ENCODE measurements around the gene KLHL29.

Gene KLHL29

DNA sequence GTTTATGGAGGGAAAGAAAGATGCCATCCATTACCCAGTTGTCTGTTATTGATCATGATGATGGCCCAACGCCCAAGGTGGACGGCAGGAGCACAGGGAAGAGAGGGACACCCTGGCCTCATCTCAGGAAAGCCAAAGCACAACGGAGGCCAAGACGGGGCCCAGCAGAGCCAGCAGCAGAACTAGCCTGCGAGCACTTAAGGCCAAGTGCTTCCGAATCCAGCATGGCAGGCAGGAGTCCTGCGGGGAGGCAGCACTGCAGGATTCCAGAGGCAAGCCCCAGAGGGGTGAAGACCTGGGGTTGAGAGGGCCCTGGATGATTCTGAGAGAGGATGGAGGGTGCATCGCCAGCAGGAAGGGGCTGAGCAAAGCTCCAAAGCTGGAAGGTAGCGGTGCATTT is 28.3 kb upstream of the KLHL29 start:
- H3K4me3 Mint-ChIP-seq, result no peak overlapping the region
- H3K27ac Mint-ChIP-seq, result no peak overlapping the region
- H3K4me1 Mint-ChIP-seq, result peaks cover 0 to 4% of the 10 kb centered on the region in 2 donors
- no peak for ATAC-seq (replicated peaks)
- DNase-seq, result no peak
- H3K27me3 Mint-ChIP-seq, result peaks cover 43 to 65% of the 10 kb centered on the region in 2 donors
- no peaks in the 10 kb centered on the region for H3K36me3 Mint-ChIP-seq
- no peaks in the 10 kb centered on the region for H3K9me3 Mint-ChIP-seq

DNA sequence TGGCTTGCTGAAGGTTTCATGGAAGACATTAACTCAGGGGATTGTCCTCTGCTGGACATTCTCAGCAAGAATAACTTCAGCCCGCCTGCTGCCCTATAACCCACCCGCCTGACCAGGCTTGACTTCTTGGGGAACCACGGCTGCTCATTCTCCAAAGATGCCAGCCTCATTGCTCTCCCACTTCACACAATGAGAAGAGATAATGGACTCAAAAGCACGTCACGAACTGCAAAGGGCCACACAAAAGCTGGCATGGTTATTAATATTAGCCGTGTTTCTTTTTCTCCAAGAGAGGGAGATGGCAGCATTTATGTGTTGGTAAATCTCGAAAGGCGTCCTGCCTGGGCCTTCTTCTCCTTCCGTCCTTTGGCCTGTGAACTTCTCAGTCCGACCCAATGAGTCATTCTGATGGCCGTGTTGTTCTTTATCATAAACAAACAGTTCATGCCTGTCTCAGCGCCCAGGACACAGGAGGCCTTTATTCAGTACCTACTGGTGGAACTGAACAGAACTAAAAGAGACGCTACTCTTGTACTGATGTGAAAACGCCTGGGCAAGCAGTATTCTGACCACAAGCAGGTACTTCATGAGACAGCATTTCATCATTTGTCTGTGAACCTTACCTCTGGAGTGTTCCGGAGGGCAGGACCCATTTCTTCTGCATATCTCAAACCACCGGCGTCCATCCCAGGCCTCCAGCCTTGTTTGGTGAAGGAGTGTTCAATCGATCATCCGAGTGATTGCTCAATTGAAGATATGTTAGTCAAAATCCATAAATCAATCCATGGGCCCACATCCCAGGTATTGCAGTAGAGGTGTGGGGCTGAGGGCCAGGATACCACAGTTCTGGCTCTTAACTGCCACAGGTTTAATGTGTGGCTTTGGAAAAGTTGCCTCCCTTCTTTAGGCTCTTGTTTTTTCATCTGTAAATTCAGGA is 25.1 kb upstream of the KLHL29 start:
- Mint-ChIP-seq H3K36me3 (no peaks in the 10 kb centered on the region), H3K4me3 (no peak overlapping the region), H3K27me3 (peaks cover 31 to 54% of the 10 kb centered on the region in 2 donors), H3K27ac (no peak overlapping the region), H3K9me3 (no peaks in the 10 kb centered on the region), H3K4me1 (peaks cover 0 to 2% of the 10 kb centered on the region in 2 donors)
- DNase-seq (no peak), ATAC-seq (replicated peaks) (no peak)

DNA sequence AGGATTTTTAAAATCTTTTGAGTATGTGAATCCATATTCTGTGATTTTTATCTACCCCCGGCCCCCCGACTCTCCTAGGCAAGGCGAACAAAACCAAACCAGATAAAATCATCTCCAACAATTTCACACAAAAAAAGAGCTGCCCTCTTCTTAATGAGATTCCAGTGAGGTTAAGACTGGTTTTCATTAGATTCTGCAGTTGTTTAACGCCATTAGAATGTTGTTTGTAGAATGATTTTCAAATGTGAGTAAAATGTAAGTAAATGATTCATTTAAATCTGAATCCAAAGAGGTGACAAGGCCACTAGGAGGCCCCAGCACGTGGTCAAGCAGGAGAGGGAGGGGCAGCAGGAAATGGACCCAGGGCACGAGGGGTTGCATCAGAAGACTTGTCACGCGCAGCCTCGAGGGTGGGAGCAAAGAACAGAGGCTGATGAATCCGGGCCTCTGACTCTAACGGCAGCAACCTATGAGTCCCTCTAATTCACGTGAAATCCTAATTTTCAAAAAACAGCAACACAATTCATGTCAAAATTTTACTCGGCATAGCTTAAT is 24.3 kb upstream of the KLHL29 start:
- Mint-ChIP-seq H3K4me3 (no peak overlapping the region), H3K27me3 (peaks cover 35 to 57% of the 10 kb centered on the region in 2 donors), H3K9me3 (peaks cover 0 to 2% of the 10 kb centered on the region in 2 donors), H3K36me3 (no peaks in the 10 kb centered on the region), H3K27ac (no peak overlapping the region), H3K4me1 (no peaks in the 10 kb centered on the region)
- DNase-seq, result no peak
- no peak for ATAC-seq (replicated peaks)

DNA sequence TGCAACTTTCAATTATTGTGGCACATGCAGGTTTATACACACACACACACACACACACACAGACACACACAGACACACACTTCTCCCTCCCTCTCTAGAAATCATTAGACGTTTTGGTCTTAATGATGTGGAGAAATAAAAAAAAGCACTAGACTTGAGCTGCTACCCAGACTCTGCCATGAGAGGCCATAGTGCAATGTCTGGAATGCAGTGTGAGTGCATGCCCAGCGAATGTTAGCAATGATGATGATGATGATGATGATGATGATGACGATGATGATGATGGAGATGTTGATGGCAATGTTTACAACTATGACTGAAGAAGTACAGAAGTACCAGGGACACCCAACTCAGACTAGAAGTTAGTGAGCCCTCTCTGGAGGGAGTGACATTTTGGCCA is 23.8 kb upstream of the KLHL29 start:
- Mint-ChIP-seq H3K9me3 (peaks cover 0 to 3% of the 10 kb centered on the region in 2 donors), H3K4me1 (no peaks in the 10 kb centered on the region), H3K4me3 (no peak overlapping the region), H3K36me3 (no peaks in the 10 kb centered on the region), H3K27ac (no peak overlapping the region), H3K27me3 (peaks cover 36 to 57% of the 10 kb centered on the region in 2 donors)
- no peak for DNase-seq
- no peak for ATAC-seq (replicated peaks)

DNA sequence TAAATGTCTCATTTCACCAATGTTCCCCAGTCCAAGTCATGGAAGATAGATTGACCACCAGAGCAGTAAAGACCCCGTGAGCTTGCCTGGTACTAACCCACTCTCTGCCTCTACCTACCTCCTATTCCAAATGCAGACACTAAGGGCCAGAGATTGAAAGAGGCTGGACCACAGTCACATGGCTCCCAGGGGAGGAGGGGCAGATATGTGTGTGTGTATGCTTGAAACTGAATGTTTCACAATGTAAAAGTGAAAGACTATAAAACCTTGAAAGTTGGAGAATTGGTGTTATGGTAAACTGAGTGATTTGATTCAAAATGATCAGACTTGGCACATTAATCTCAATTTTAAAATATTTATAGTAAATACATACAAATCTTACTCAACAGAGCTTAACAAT is 21.7 kb upstream of the KLHL29 start:
- no peaks in the 10 kb centered on the region for H3K4me1 Mint-ChIP-seq
- peaks cover 33 to 54% of the 10 kb centered on the region in 2 donors for H3K27me3 Mint-ChIP-seq
- no peak for DNase-seq
- H3K36me3 Mint-ChIP-seq, result no peaks in the 10 kb centered on the region
- peaks cover 0 to 3% of the 10 kb centered on the region in 2 donors for H3K9me3 Mint-ChIP-seq
- H3K4me3 Mint-ChIP-seq, result no peak overlapping the region
- no peak for ATAC-seq (replicated peaks)
- H3K27ac Mint-ChIP-seq, result no peak overlapping the region

DNA sequence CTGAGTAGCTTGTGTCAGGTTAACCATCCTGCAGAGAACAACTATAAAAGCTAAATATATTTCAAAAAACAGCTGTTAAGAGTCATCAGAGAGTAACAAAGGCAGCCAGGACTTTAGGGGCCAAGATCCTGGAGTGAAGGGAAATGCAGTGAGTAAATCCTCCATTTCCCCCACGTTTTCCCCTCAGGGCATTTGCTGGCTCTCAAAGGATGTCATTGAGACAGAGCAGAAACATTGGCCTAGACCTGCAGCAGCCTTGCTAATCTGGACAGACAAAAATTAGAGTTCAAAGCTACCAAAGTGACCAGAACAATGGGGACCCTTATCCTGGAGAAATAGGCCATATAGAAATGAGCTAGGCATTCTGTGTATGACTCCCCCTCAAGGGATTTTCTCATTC is 21.1 kb upstream of the KLHL29 start:
- no peak for DNase-seq

DNA sequence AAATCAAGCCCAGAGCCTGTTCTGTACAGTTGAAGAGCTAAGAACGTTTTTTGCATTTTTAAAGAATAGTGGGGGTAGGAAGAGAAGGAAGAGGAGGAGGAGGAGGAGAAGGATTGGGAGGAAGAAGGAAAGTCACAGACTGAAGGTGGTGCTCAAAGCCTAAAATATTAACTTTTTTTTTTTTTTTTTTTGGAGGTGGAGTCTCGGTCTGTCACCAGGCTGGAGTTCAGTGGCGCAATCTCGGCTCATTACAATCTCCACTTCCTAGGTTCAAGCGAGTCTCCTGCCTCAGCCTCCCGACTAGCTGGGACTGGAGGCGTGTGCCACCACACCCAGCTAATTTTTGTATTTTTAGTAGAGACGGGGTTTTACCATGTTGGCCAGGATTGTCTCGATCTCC is 18.3 kb upstream of the KLHL29 start:
- H3K27ac Mint-ChIP-seq, result no peak overlapping the region
- DNase-seq, result no peak
- H3K27me3 Mint-ChIP-seq, result peaks cover 25 to 34% of the 10 kb centered on the region in 2 donors
- peaks cover 0 to 3% of the 10 kb centered on the region in 2 donors for H3K9me3 Mint-ChIP-seq
- H3K4me1 Mint-ChIP-seq, result no peaks in the 10 kb centered on the region
- H3K36me3 Mint-ChIP-seq, result no peaks in the 10 kb centered on the region
- H3K4me3 Mint-ChIP-seq, result no peak overlapping the region
- no peak for ATAC-seq (replicated peaks)

More for the DNA sequence above, 21.1 kb upstream of the KLHL29 start:
- no peaks in the 10 kb centered on the region for H3K4me1 Mint-ChIP-seq
- H3K4me3 Mint-ChIP-seq, result no peak overlapping the region
- H3K27me3 Mint-ChIP-seq, result peaks cover 33 to 50% of the 10 kb centered on the region in 2 donors
- no peak overlapping the region for H3K27ac Mint-ChIP-seq
- peaks cover 0 to 3% of the 10 kb centered on the region in 2 donors for H3K9me3 Mint-ChIP-seq
- ATAC-seq (replicated peaks), result no peak
- no peaks in the 10 kb centered on the region for H3K36me3 Mint-ChIP-seq

DNA sequence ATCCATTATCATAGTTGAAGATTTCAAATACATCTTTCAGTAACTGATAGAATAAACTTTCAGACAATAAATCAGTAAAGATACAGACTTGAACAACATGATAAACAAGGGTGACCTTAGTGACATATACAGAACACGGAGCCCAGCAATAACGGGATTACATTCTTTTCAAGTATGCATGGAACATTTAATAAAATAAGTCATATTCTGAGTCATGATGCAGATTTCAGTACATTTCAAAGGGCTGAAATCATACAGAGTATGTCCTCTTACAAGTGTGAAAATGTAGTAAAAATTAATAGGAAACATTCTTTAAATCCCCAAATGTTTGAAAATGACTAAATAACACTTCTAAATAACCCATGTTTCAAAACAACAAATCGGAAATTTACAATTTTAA is 17.2 kb upstream of the KLHL29 start:
- H3K27ac Mint-ChIP-seq, result no peak overlapping the region
- H3K4me1 Mint-ChIP-seq, result no peaks in the 10 kb centered on the region
- DNase-seq (no peak), ATAC-seq (replicated peaks) (no peak)
- H3K9me3 Mint-ChIP-seq, result peaks cover 0 to 3% of the 10 kb centered on the region in 2 donors
- H3K27me3 Mint-ChIP-seq, result peaks cover 19 to 29% of the 10 kb centered on the region in 2 donors
- no peak overlapping the region for H3K4me3 Mint-ChIP-seq
- H3K36me3 Mint-ChIP-seq, result no peaks in the 10 kb centered on the region

DNA sequence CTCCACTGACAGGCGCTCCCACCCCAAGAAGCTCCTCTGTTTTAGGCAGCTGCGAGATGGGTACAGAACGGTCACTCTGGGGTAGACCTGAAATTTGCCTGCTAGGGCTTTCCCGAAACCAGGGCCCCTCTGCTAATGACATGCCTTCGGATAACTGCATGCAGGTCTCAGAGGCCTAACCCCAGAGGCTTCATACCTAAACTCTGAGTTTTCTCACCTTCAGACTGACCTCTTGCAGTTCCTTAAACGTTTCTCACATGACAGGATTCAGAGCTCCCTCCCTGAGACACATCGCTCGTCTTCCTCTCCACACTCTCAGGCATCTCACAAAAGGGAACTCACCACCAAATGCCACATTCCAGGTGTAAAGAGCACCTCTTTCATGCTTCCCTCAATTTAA is 11.3 kb upstream of the KLHL29 start:
- no peaks in the 10 kb centered on the region for H3K36me3 Mint-ChIP-seq
- H3K9me3 Mint-ChIP-seq, result peaks cover 0 to 4% of the 10 kb centered on the region in 2 donors
- DNase-seq, result no peak
- H3K4me3 Mint-ChIP-seq, result no peak overlapping the region
- no peak for ATAC-seq (replicated peaks)
- H3K27me3 Mint-ChIP-seq, result peaks cover 24 to 35% of the 10 kb centered on the region in 2 donors
- no peak overlapping the region for H3K27ac Mint-ChIP-seq
- no peaks in the 10 kb centered on the region for H3K4me1 Mint-ChIP-seq

DNA sequence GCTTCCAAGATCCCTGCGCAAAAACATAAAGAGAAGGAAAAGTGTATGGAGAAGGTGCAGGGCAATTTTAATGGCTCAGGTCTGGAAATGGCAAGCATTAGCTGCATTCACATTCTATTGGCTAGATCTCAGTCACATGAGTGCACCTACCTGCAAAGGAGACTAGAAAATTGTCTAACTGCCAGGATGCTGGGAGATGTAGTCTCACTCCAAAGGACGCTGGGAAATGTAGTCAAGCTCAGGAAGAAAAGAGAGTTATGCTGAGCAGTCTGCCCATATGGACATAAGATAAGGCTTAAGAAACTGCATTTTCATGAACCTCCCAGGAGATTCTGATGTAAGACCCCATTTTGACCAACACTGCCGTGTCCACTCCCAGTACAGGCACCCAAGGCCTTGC is 9.5 kb upstream of the KLHL29 start:
- Mint-ChIP-seq H3K4me3 (no peak overlapping the region), H3K27me3 (peaks cover 24 to 35% of the 10 kb centered on the region in 2 donors), H3K4me1 (peaks cover 4% of the 10 kb centered on the region in 2 donors), H3K9me3 (peaks cover 0 to 4% of the 10 kb centered on the region in 2 donors), H3K27ac (no peak overlapping the region), H3K36me3 (no peaks in the 10 kb centered on the region)
- peak; percentile 53 to 79 for ATAC-seq (replicated peaks)
- no peak for DNase-seq

DNA sequence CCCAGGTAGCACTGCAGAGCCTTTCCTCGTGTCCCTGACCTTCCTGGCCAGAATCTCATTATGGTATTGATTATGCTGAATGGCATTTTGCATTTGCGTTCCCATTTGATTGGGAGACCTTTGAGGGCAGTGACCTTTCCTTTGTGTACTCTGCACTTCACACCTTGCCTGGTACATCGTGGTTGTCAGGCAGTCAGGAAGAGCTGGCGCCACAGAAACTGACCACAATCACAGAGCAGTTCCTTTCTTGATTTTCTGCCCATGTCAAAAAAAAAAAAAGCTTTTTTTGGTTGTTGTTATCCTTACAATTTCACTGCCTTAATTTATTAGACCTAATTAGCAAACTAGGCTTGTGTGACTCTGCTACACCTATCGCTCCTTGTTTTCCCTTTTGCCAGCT is 8.9 kb upstream of the KLHL29 start:
- no peak overlapping the region for H3K4me3 Mint-ChIP-seq
- no peak overlapping the region for H3K27ac Mint-ChIP-seq
- peaks cover 24 to 35% of the 10 kb centered on the region in 2 donors for H3K27me3 Mint-ChIP-seq
- H3K4me1 Mint-ChIP-seq, result peaks cover 10 to 11% of the 10 kb centered on the region in 2 donors
- no peak for DNase-seq
- no peak for ATAC-seq (replicated peaks)
- H3K9me3 Mint-ChIP-seq, result peaks cover 0 to 4% of the 10 kb centered on the region in 2 donors
- H3K36me3 Mint-ChIP-seq, result no peaks in the 10 kb centered on the region

DNA sequence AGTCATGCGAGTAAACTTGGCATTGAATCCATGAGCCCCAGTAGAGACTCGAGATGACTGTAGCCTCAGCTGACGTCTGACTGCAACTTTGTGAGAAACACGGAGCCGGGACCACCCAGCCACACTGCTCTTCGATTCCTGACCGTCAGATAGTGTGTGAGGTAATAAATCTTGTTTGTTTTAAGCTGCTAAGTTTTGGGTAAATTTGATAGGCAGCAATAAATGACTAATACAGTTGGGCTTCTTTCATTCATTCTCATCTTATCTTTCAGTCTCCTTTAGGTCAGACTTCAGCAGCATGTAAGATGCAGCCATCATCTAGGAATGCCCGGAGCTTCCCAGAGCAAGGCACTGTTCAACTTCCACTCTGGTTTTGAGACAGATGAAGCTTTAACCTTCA is 8.0 kb upstream of the KLHL29 start:
- H3K9me3 Mint-ChIP-seq, result peaks cover 0 to 4% of the 10 kb centered on the region in 2 donors
- peaks cover 24 to 35% of the 10 kb centered on the region in 2 donors for H3K27me3 Mint-ChIP-seq
- H3K4me1 Mint-ChIP-seq, result peaks cover 16 to 17% of the 10 kb centered on the region in 2 donors
- no peak overlapping the region for H3K4me3 Mint-ChIP-seq
- DNase-seq (no peak), ATAC-seq (replicated peaks) (no peak)
- no peaks in the 10 kb centered on the region for H3K36me3 Mint-ChIP-seq
- H3K27ac Mint-ChIP-seq, result no peak overlapping the region

DNA sequence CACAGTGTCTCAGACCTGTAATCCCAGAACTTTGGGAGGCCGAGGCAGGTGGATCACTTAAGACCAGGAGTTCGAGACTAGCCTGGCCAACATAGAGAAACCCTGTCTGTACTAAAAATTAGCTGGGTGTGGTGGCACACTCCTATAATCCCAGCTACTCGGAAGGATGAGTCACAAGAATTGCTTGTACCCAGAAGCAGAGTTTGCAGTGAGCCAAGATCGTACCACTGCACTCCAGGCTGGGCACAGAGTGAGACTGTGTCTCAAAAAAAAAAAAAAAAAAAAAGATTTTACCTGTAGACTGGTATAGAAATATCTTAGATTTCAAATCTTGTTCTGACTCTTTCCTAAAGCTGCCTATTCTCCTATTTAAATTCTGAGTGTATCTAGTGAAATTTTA is 7.2 kb upstream of the KLHL29 start:
- H3K27ac Mint-ChIP-seq, result no peak overlapping the region
- H3K9me3 Mint-ChIP-seq, result peaks cover 0 to 4% of the 10 kb centered on the region in 2 donors
- no peak overlapping the region for H3K4me3 Mint-ChIP-seq
- H3K4me1 Mint-ChIP-seq, result peaks cover 16 to 17% of the 10 kb centered on the region in 2 donors
- no peak for DNase-seq
- H3K27me3 Mint-ChIP-seq, result peaks cover 31 to 42% of the 10 kb centered on the region in 2 donors
- no peak for ATAC-seq (replicated peaks)
- no peaks in the 10 kb centered on the region for H3K36me3 Mint-ChIP-seq

DNA sequence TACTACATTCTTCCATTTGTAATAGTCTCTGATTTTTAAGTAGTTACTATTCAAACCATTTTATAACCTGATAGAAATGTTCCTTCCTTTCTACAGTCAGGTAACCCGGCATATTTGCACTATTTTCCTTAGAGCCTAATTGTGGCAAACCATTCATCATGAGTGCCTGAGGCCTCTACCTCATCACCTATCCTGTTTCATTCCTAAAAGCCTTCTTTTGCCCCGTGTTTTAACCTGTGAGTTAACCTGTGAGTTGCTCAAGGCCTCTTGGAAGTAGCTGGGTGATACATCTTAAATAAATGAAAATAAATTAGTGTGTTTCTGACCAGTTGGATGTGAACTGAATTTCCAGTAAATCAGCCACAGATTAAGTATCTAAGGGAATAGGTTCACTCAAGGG is 6.5 kb upstream of the KLHL29 start:
- peaks cover 36 to 48% of the 10 kb centered on the region in 2 donors for H3K27me3 Mint-ChIP-seq

More for the DNA sequence above, 6.5 kb upstream of the KLHL29 start:
- Mint-ChIP-seq H3K27ac (no peak overlapping the region), H3K4me3 (no peak overlapping the region), H3K4me1 (peaks cover 16 to 17% of the 10 kb centered on the region in 2 donors), H3K9me3 (peaks cover 0 to 4% of the 10 kb centered on the region in 2 donors), H3K36me3 (no peaks in the 10 kb centered on the region)
- no peak for ATAC-seq (replicated peaks)
- no peak for DNase-seq

Data from stimulated activated naive B cell treated with anti-CD40 and anti-IgM and Interleukin-4, amounts not matched to agents 10 μg/mL and 1 μg/mL and 100 μg/mL, for 72 hours (primary cell).